ES-I3 (cell line): ENCODE measurements around the gene PMEPA1.
"Not testable (repeated sequence)": the region's sequence is repeated elsewhere in the genome, so short reads cannot be mapped to it uniquely, and the experiment has no call there.

Experiments used
- H3K36me3 ChIP-seq: 2 replicates; pipeline ENCODE4 v1.6.1; 2013; ENCODE audit warnings: mild to moderate bottlenecking, low read length, control low read depth, moderate library complexity; ENCODE audit not compliant: insufficient read depth
- H3K4me1 ChIP-seq: 2 replicates; pipeline ENCODE4 v1.6.1; 2013; ENCODE audit warnings: mild to moderate bottlenecking, control low read depth, low read length; ENCODE audit not compliant: insufficient read depth
- H3K9ac ChIP-seq: 2 replicates; pipeline ENCODE4 v1.6.1; 2013; ENCODE audit warnings: low read depth, mild to moderate bottlenecking, low read length, moderate library complexity
- H3K9me3 ChIP-seq: 2 replicates; pipeline ENCODE4 v1.6.1; 2013; ENCODE audit warnings: mild to moderate bottlenecking, low read length, moderate library complexity; ENCODE audit not compliant: control insufficient read depth, insufficient read depth

PMEPA1 gene

GRCh38 chr20:57649617-57650015 is 60.2 kb downstream of the PMEPA1 start:
- H3K36me3 ChIP-seq = no peaks in the 10 kb centered on the region
- H3K4me1 ChIP-seq = no peaks in the 10 kb centered on the region
- no peak overlapping the region for H3K9ac ChIP-seq
- H3K9me3 ChIP-seq = peaks cover 3% of the 10 kb centered on the region; the same call in 1 of the 2 replicates

GRCh38 chr20:57648878-57649616 is 60.8 kb downstream of the PMEPA1 start:
- H3K9ac ChIP-seq = no peak overlapping the region
- H3K9me3 ChIP-seq = peaks cover 3% of the 10 kb centered on the region; the same call in 1 of the 2 replicates
- no peaks in the 10 kb centered on the region for H3K4me1 ChIP-seq
- no peaks in the 10 kb centered on the region for H3K36me3 ChIP-seq

GRCh38 chr20:57647933-57648785 is 61.7 kb downstream of the PMEPA1 start:
- no peak overlapping the region for H3K9ac ChIP-seq
- peaks cover 7% of the 10 kb centered on the region; the same call in 1 of the 2 replicates for H3K9me3 ChIP-seq
- no peaks in the 10 kb centered on the region for H3K4me1 ChIP-seq
- no peaks in the 10 kb centered on the region for H3K36me3 ChIP-seq

- Histone ChIP-seq H3K36me3 (no peaks in the 10 kb centered on the region), H3K9me3 (peaks cover 7% of the 10 kb centered on the region; the same call in 1 of the 2 replicates), H3K4me1 (no peaks in the 10 kb centered on the region), H3K9ac (no peak overlapping the region)
Measured at GRCh38 chr20:57647006-57647932, 62.5 kb downstream of the PMEPA1 start.

GRCh38 chr20:57638895-57639236 is 70.9 kb downstream of the PMEPA1 start:
- no peaks in the 10 kb centered on the region for H3K4me1 ChIP-seq
- no peak overlapping the region for H3K9ac ChIP-seq
- H3K36me3 ChIP-seq = no peaks in the 10 kb centered on the region
- peaks cover 2% of the 10 kb centered on the region for H3K9me3 ChIP-seq

GRCh38 chr20:57638173-57638894 is 71.5 kb downstream of the PMEPA1 start:
- Histone ChIP-seq H3K36me3 (no peaks in the 10 kb centered on the region), H3K4me1 (no peaks in the 10 kb centered on the region), H3K9ac (no peak overlapping the region), H3K9me3 (no peaks in the 10 kb centered on the region; the same call in 1 of the 2 replicates)

- Histone ChIP-seq H3K9ac (no peak overlapping the region), H3K9me3 (no peaks in the 10 kb centered on the region; the same call in none of the 2 replicates), H3K4me1 (no peaks in the 10 kb centered on the region), H3K36me3 (no peaks in the 10 kb centered on the region)
Measured at GRCh38 chr20:57633945-57634491, 75.8 kb downstream of the PMEPA1 start.

- no peaks in the 10 kb centered on the region for H3K36me3 ChIP-seq
- H3K9me3 ChIP-seq = no peaks in the 10 kb centered on the region; the same call in none of the 2 replicates
- no peak overlapping the region for H3K9ac ChIP-seq
- no peaks in the 10 kb centered on the region for H3K4me1 ChIP-seq
Measured at GRCh38 chr20:57632286-57632685, 77.5 kb downstream of the PMEPA1 start.

- no peaks in the 10 kb centered on the region; the same call in none of the 2 replicates for H3K9me3 ChIP-seq
- H3K4me1 ChIP-seq = no peaks in the 10 kb centered on the region
- no peaks in the 10 kb centered on the region for H3K36me3 ChIP-seq
- no peak overlapping the region for H3K9ac ChIP-seq
Measured at GRCh38 chr20:57630061-57630460, 79.8 kb downstream of the PMEPA1 start.

- not testable (repeated sequence) for H3K9me3 ChIP-seq, H3K4me1 ChIP-seq, H3K36me3 ChIP-seq, H3K9ac ChIP-seq
Measured at GRCh38 chr20:57629491-57629901, 80.3 kb downstream of the PMEPA1 start.

GRCh38 chr20:57628962-57629308 is 80.9 kb downstream of the PMEPA1 start:
- not testable (repeated sequence) for H3K9me3 ChIP-seq, H3K4me1 ChIP-seq, H3K9ac ChIP-seq, H3K36me3 ChIP-seq

GRCh38 chr20:57628047-57628961 is 81.5 kb downstream of the PMEPA1 start:
- Histone ChIP-seq H3K9me3 (no peaks in the 10 kb centered on the region; the same call in 1 of the 2 replicates), H3K4me1 (no peaks in the 10 kb centered on the region), H3K9ac (no peak overlapping the region), H3K36me3 (no peaks in the 10 kb centered on the region)

- Histone ChIP-seq H3K4me1 (no peaks in the 10 kb centered on the region), H3K9ac (no peak overlapping the region), H3K36me3 (no peaks in the 10 kb centered on the region), H3K9me3 (no peaks in the 10 kb centered on the region; the same call in 1 of the 2 replicates)
Measured at GRCh38 chr20:57627339-57627738, 82.5 kb downstream of the PMEPA1 start.
